RWPE2 (cell line): ENCODE results near the gene HIF1AN.

Source experiments
- ATAC-seq: fragments of 200-7000 bp; cut with Tn5 transposase; 3 replicates; pipeline ENCODE4 v1.9.1; 2021; ENCODE audit warnings: low read depth
- DNase-seq: peaks from one replicate; pipeline ENCODE4 v3.0.0-alpha.2; 2020; ENCODE audit warnings: low spot score
- H3K27ac ChIP-seq: fragments of 450-650 bp; 2 replicates; pipeline ENCODE4 v1.5.1; 2017; ENCODE audit warnings: mild to moderate bottlenecking; ENCODE audit not compliant: poor library complexity, severe bottlenecking
- H3K27me3 ChIP-seq: fragments of 250-450 bp; sonication (Bioruptor Pico); 2 replicates; pipeline ENCODE4 v1.5.1; 2021; ENCODE audit warnings: mild to moderate bottlenecking, moderate library complexity; ENCODE audit not compliant: insufficient read depth, poor library complexity, severe bottlenecking
- H3K36me3 ChIP-seq: fragments of 250-450 bp; sonication (Bioruptor Pico); 2 replicates; pipeline ENCODE4 v1.5.1; 2020; ENCODE audit warnings: low read depth, mild to moderate bottlenecking, moderate library complexity
- H3K4me1 ChIP-seq: fragments of 250-450 bp; sonication (Bioruptor Pico); 2 replicates; pipeline ENCODE4 v1.5.1; 2021; ENCODE audit warnings: mild to moderate bottlenecking, moderate library complexity; ENCODE audit not compliant: insufficient read depth, poor library complexity, severe bottlenecking
- H3K4me3 ChIP-seq: fragments of 250-450 bp; sonication (Bioruptor Pico); 2 replicates; pipeline ENCODE4 v1.5.1; 2021; ENCODE audit warnings: mild to moderate bottlenecking, moderate library complexity; ENCODE audit not compliant: severe bottlenecking
- H3K9me3 ChIP-seq: fragments of 250-450 bp; sonication (Bioruptor Pico); 2 replicates; pipeline ENCODE4 v1.5.1; 2021; ENCODE audit warnings: mild to moderate bottlenecking, moderate library complexity; ENCODE audit not compliant: severe bottlenecking
- CTCF ChIP-seq: fragments of 450-650 bp; IDR thresholded peaks from one replicate; pipeline ENCODE4 v1.5.1; 2017; ENCODE audit warnings: mild to moderate bottlenecking, moderate library complexity; ENCODE audit not compliant: poor library complexity, severe bottlenecking

Gene HIF1AN

GRCh38 chr10:100498059-100498458 lies 37.7 kb upstream of the HIF1AN start:
- Histone ChIP-seq H3K27ac (no peak overlapping the region), H3K4me3 (no peak overlapping the region), H3K4me1 (no peaks in the 10 kb centered on the region), H3K9me3 (no peaks in the 10 kb centered on the region), H3K36me3 (no peaks in the 10 kb centered on the region), H3K27me3 (no peaks in the 10 kb centered on the region)
- TF ChIP-seq CTCF, result no peak
- no peak for DNase-seq
- ATAC-seq, result no peak

- Histone ChIP-seq H3K4me3 (no peak overlapping the region), H3K4me1 (no peaks in the 10 kb centered on the region), H3K27me3 (no peaks in the 10 kb centered on the region), H3K9me3 (no peaks in the 10 kb centered on the region), H3K27ac (no peak overlapping the region), H3K36me3 (no peaks in the 10 kb centered on the region)
- DNase-seq, result no peak
- no peak for ATAC-seq
- TF ChIP-seq CTCF, result no peak
These were observed 34.3 kb upstream of the HIF1AN start for GRCh38 chr10:100501423-100501822.

- DNase-seq, result no peak
- Histone ChIP-seq H3K36me3 (no peaks in the 10 kb centered on the region), H3K4me3 (no peak overlapping the region), H3K27ac (no peak overlapping the region), H3K9me3 (no peaks in the 10 kb centered on the region), H3K4me1 (no peaks in the 10 kb centered on the region), H3K27me3 (no peaks in the 10 kb centered on the region)
- ATAC-seq, result no peak
- no peak for TF ChIP-seq CTCF
These were observed 32.7 kb upstream of the HIF1AN start for GRCh38 chr10:100502926-100503494.

GRCh38 chr10:100504096-100504495 lies 31.6 kb upstream of the HIF1AN start:
- ATAC-seq (no peak), DNase-seq (no peak)
- no peak for TF ChIP-seq CTCF
- Histone ChIP-seq H3K36me3 (no peaks in the 10 kb centered on the region), H3K9me3 (no peaks in the 10 kb centered on the region), H3K27ac (no peak overlapping the region), H3K4me1 (no peaks in the 10 kb centered on the region), H3K27me3 (no peaks in the 10 kb centered on the region), H3K4me3 (no peak overlapping the region)

GRCh38 chr10:100505164-100505563 lies 30.6 kb upstream of the HIF1AN start:
- Histone ChIP-seq H3K4me1 (no peaks in the 10 kb centered on the region), H3K27ac (no peak overlapping the region), H3K4me3 (no peak overlapping the region), H3K9me3 (no peaks in the 10 kb centered on the region), H3K36me3 (no peaks in the 10 kb centered on the region), H3K27me3 (no peaks in the 10 kb centered on the region)
- no peak for DNase-seq
- TF ChIP-seq CTCF, result no peak
- no peak for ATAC-seq
